A673 (cell line): ENCODE data around the gene PNLIPRP1.

ENCODE experiments used
- CTCF ChIP-seq: fragments of 300-800, 200-600 bp; sonication (generic); conservative IDR thresholded peaks from 2 replicates; pipeline ENCODE4 v1.5.1; 2017; ENCODE audit warnings: low read depth, mild to moderate bottlenecking, antibody characterized with exemption, low read length, moderate library complexity, mixed read lengths
- EZH2 ChIP-seq: fragments of 200-600 bp; sonication (generic); IDR thresholded peaks from 2 replicates; pipeline ENCODE4 v1.6.1; 2017; ENCODE audit warnings: borderline replicate concordance, low read depth, mild to moderate bottlenecking, mixed read lengths, antibody characterized with exemption, low read length; ENCODE audit not compliant: poor library complexity, severe bottlenecking

- TF ChIP-seq CTCF (no peak), EZH2 (no peak)
These were observed 30.7 kb downstream of the PNLIPRP1 start for GRCh38 chr10:116621476-116621875.
